OCI-LY1 (cell line): Measurements from ENCODE around the gene TBX1.
A peak's percentile ranks its signal among the peaks of the same experiment; 100 is the strongest.
"Not testable (repeated sequence)": the region's sequence is repeated elsewhere in the genome, so short reads cannot be mapped to it uniquely, and the experiment has no call there.

Source experiments
- H2AFZ ChIP-seq: fragments of 200-600 bp; sonication (generic), shearing (Covaris generic); 2 replicates; pipeline ENCODE4 v1.6.0; 2014; ENCODE audit warnings: antibody characterized with exemption, mild to moderate bottlenecking, low read length
- H3F3A ChIP-seq: fragments of 200-600 bp; sonication (generic), shearing (Covaris generic); 2 replicates; pipeline ENCODE4 v1.6.0; 2014; ENCODE audit warnings: mild to moderate bottlenecking, antibody characterized with exemption, low read length, moderate library complexity; ENCODE audit not compliant: insufficient read depth
- H3K27ac ChIP-seq: fragments of 200-600 bp; sonication (generic); 2 replicates; pipeline ENCODE4 v1.5.1; 2014; ENCODE audit warnings: low read length, mixed run types, mild to moderate bottlenecking, low read depth; ENCODE audit not compliant: poor library complexity, severe bottlenecking
- H3K27me3 ChIP-seq: fragments of 200-600 bp; sonication (generic); 2 replicates; pipeline ENCODE4 v1.6.0; 2014; ENCODE audit warnings: antibody characterized with exemption, mild to moderate bottlenecking, low read length, moderate library complexity; ENCODE audit not compliant: insufficient read depth
- H3K36me3 ChIP-seq: fragments of 200-600 bp; sonication (generic); 2 replicates; pipeline ENCODE4 v1.6.1; 2014; ENCODE audit warnings: mild to moderate bottlenecking, antibody characterized with exemption, low read length, moderate library complexity, mixed read lengths; ENCODE audit not compliant: insufficient read depth
- H3K4me1 ChIP-seq: fragments of 200-600 bp; sonication (generic); 2 replicates; pipeline ENCODE4 v1.5.1; 2014; ENCODE audit warnings: mild to moderate bottlenecking, low read length, moderate library complexity; ENCODE audit not compliant: insufficient read depth, severe bottlenecking
- H3K4me2 ChIP-seq: fragments of 200-600 bp; sonication (generic), shearing (Covaris generic); 2 replicates; pipeline ENCODE4 v1.6.1; 2014; ENCODE audit warnings: low read length
- H3K4me3 ChIP-seq: fragments of 200-600 bp; sonication (generic); 2 replicates; pipeline ENCODE4 v1.5.1; 2014; ENCODE audit warnings: low read length, low read depth, mild to moderate bottlenecking, mixed read lengths; ENCODE audit not compliant: poor library complexity, severe bottlenecking
- H3K79me2 ChIP-seq: fragments of 200-600 bp; shearing (Covaris generic); 2 replicates; pipeline ENCODE4 v1.6.1; 2016; ENCODE audit warnings: mixed run types, low read length, mixed read lengths; ENCODE audit not compliant: insufficient read depth
- H3K9ac ChIP-seq: fragments of 200-600 bp; sonication (generic), shearing (Covaris generic); 2 replicates; pipeline ENCODE4 v1.6.1; 2014; ENCODE audit warnings: mild to moderate bottlenecking, low read length, mixed read lengths
- H3K9me2 ChIP-seq: fragments of 200-600 bp; sonication (generic), shearing (Covaris generic); 2 replicates; pipeline ENCODE4 v1.6.1; 2014; ENCODE audit warnings: low read depth, mild to moderate bottlenecking, low read length, mixed read lengths
- H3K9me3 ChIP-seq: fragments of 200-600 bp; shearing (Covaris generic); 2 replicates; pipeline ENCODE4 v1.6.1; 2014; ENCODE audit warnings: low read length, mixed read lengths
- H4K20me1 ChIP-seq: fragments of 200-600 bp; sonication (generic), shearing (Covaris generic); 2 replicates; pipeline ENCODE4 v1.6.0; 2016; ENCODE audit warnings: mild to moderate bottlenecking, low read length; ENCODE audit not compliant: insufficient read depth
- EZH2 ChIP-seq: fragments of 200-600 bp; sonication (generic), shearing (Covaris generic); IDR thresholded peaks from 2 replicates; pipeline ENCODE4 v1.8.0; 2017; ENCODE audit warnings: borderline replicate concordance, mixed run types, mild to moderate bottlenecking, antibody characterized with exemption, low read length, moderate library complexity, mixed read lengths
- TF ChIP-seq, protein P1 (sequence below): fragments of 200-600 bp; sonication (generic), shearing (Covaris generic); IDR thresholded peaks from 2 replicates; pipeline ENCODE4 v1.5.1; 2017; ENCODE audit warnings: mild to moderate bottlenecking, antibody characterized with exemption, low read length, moderate library complexity, mixed read lengths

Gene TBX1

GRCh38 chr22:19776433-19777031 is 16.0 kb downstream of the TBX1 start:
- no peak for TF ChIP-seq EZH2
- TF ChIP-seq, protein P1, sequence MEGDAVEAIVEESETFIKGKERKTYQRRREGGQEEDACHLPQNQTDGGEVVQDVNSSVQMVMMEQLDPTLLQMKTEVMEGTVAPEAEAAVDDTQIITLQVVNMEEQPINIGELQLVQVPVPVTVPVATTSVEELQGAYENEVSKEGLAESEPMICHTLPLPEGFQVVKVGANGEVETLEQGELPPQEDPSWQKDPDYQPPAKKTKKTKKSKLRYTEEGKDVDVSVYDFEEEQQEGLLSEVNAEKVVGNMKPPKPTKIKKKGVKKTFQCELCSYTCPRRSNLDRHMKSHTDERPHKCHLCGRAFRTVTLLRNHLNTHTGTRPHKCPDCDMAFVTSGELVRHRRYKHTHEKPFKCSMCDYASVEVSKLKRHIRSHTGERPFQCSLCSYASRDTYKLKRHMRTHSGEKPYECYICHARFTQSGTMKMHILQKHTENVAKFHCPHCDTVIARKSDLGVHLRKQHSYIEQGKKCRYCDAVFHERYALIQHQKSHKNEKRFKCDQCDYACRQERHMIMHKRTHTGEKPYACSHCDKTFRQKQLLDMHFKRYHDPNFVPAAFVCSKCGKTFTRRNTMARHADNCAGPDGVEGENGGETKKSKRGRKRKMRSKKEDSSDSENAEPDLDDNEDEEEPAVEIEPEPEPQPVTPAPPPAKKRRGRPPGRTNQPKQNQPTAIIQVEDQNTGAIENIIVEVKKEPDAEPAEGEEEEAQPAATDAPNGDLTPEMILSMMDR: no peak
- peaks cover 38% of the 10 kb centered on the region for H3K4me1 ChIP-seq
- H3K9me2 ChIP-seq: no peaks in the 10 kb centered on the region
- H3K27me3 ChIP-seq: no peaks in the 10 kb centered on the region
- no peaks in the 10 kb centered on the region for H3K36me3 ChIP-seq
- H3K79me2 ChIP-seq: no peaks in the 10 kb centered on the region
- no peak overlapping the region for H3K4me3 ChIP-seq
- H4K20me1 ChIP-seq: no peaks in the 10 kb centered on the region
- no peak overlapping the region for H3K27ac ChIP-seq
- no peaks in the 10 kb centered on the region for H3K9me3 ChIP-seq
- no peak overlapping the region for H2AFZ ChIP-seq
- peak overlapping the region; percentile 28; the same call in 1 of the 2 replicates for H3K4me2 ChIP-seq
- H3F3A ChIP-seq: no peaks in the 10 kb centered on the region
- no peak overlapping the region for H3K9ac ChIP-seq

DNA sequence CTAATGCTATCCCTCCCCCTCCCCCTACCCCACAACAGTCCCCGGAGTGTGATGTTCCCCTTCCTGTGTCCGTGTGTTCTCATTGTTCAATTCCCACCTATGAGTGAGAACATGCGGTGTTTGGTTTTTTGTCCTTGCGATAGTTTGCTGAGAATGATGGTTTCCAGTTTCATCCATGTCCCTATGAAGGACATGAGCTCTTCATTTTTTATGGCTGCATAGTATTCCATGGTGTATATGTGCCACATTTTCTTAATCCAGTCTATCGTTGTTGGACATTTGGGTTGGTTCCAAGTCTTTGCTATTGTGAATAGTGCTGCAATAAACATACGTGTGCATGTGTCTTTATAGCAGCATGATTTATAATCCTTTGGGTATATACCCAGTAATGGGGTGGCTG is 16.6 kb downstream of the TBX1 start:
- not testable (repeated sequence) for H3K9me2 ChIP-seq, H3K27ac ChIP-seq, H3F3A ChIP-seq, H3K79me2 ChIP-seq, H4K20me1 ChIP-seq, H3K4me2 ChIP-seq, H3K9ac ChIP-seq, H3K27me3 ChIP-seq, H3K36me3 ChIP-seq, H3K4me3 ChIP-seq, H3K9me3 ChIP-seq, H2AFZ ChIP-seq
- H3K4me1 ChIP-seq: peaks cover 38% of the 10 kb centered on the region

- Histone ChIP-seq H4K20me1 (no peaks in the 10 kb centered on the region), H3K27me3 (no peaks in the 10 kb centered on the region), H3F3A (no peaks in the 10 kb centered on the region), H3K4me3 (no peak overlapping the region), H3K79me2 (no peaks in the 10 kb centered on the region), H3K4me1 (peaks cover 21% of the 10 kb centered on the region), H3K9me3 (0 out of 2 replicates have a peak, but pooled peaks cover 3% of the 10 kb centered on the region), H3K27ac (no peak overlapping the region), H3K9me2 (no peaks in the 10 kb centered on the region), H3K36me3 (no peaks in the 10 kb centered on the region), H2AFZ (no peak overlapping the region), H3K4me2 (no peak overlapping the region), H3K9ac (no peak overlapping the region)
- no peak for TF ChIP-seq EZH2
- TF ChIP-seq, protein P1: no peak
Measured at GRCh38 chr22:19779011-19779421, 18.4 kb downstream of the TBX1 start.

- no peaks in the 10 kb centered on the region for H3K27me3 ChIP-seq
- H4K20me1 ChIP-seq: no peaks in the 10 kb centered on the region
- H3K9me2 ChIP-seq: no peaks in the 10 kb centered on the region
- H3K4me3 ChIP-seq: no peak overlapping the region
- no peaks in the 10 kb centered on the region for H3F3A ChIP-seq
- 0 out of 2 replicates have a peak, but pooled peaks cover 3% of the 10 kb centered on the region for H3K9me3 ChIP-seq
- H3K4me2 ChIP-seq: peak overlapping the region; percentile 48; the same call in 1 of the 2 replicates
- H3K9ac ChIP-seq: peak overlapping the region; percentile 18; the same call in 1 of the 2 replicates
- peaks cover 21% of the 10 kb centered on the region for H3K4me1 ChIP-seq
- H2AFZ ChIP-seq: no peak overlapping the region
- H3K27ac ChIP-seq: peak overlapping the region; percentile 35
- TF ChIP-seq EZH2: no peak
- TF ChIP-seq, protein P1: no peak
- H3K79me2 ChIP-seq: no peaks in the 10 kb centered on the region
- no peaks in the 10 kb centered on the region for H3K36me3 ChIP-seq
Measured at GRCh38 chr22:19779685-19780268, 19.2 kb downstream of the TBX1 start.
